Nephron (organoid): Measurements from ENCODE around the gene EMX2.

Source experiments
- H3K27ac Mint-ChIP-seq, 3 experiments: 2 replicates each; pipeline ENCODE4 v1.8.0; 2020; ENCODE audit warnings: mixed read lengths in 3 of 3, mild to moderate bottlenecking in 2 of 3, moderate library complexity in 1 of 3
- H3K27me3 Mint-ChIP-seq: 2 replicates; pipeline ENCODE4 v1.8.0; 2021; ENCODE audit warnings: low read depth, mild to moderate bottlenecking, moderate library complexity, mixed read lengths
- H3K36me3 Mint-ChIP-seq: 2 replicates; pipeline ENCODE4 v1.8.0; 2020; ENCODE audit warnings: low read depth, mixed read lengths
- H3K4me1 Mint-ChIP-seq: 2 replicates; pipeline ENCODE4 v1.8.0; 2020; ENCODE audit warnings: mixed read lengths
- H3K4me3 Mint-ChIP-seq, 3 experiments: 2 replicates each; pipeline ENCODE4 v1.8.0; 2020; ENCODE audit warnings: mild to moderate bottlenecking in 3 of 3, mixed read lengths in 3 of 3, moderate library complexity in 2 of 3
- H3K9me3 Mint-ChIP-seq: 2 replicates; pipeline ENCODE4 v1.8.0; 2020; ENCODE audit warnings: mixed read lengths
- CTCF ChIP-seq, 3 experiments: fragments of 200-600 bp; sonication (generic); IDR thresholded peaks; one replicate each; pipeline ENCODE4 v1.5.0; 2021; ENCODE audit warnings: antibody characterized with exemption in 3 of 3; ENCODE audit not compliant: unreplicated experiment in 3 of 3

Gene EMX2

GRCh38 chr10:117587036-117587435, 44.5 kb downstream of the EMX2 start:
- H3K9me3 Mint-ChIP-seq: no peaks in the 10 kb centered on the region
- no peak overlapping the region for H3K27ac Mint-ChIP-seq
- TF ChIP-seq CTCF (IDR thresholded peaks at IDR 0.05; ENCODE audit: unreplicated experiment in 3 of 3): no peak
- H3K27me3 Mint-ChIP-seq: peaks cover 20% of the 10 kb centered on the region
- H3K36me3 Mint-ChIP-seq: no peaks in the 10 kb centered on the region
- H3K4me3 Mint-ChIP-seq: no peak overlapping the region
- H3K4me1 Mint-ChIP-seq: no peaks in the 10 kb centered on the region

GRCh38 chr10:117590101-117590875, 47.7 kb downstream of the EMX2 start:
- TF ChIP-seq CTCF (IDR thresholded peaks at IDR 0.05; ENCODE audit: unreplicated experiment in 3 of 3): no peak
- Mint-ChIP-seq H3K4me3 (no peak overlapping the region), H3K9me3 (peaks cover 3% of the 10 kb centered on the region), H3K4me1 (no peaks in the 10 kb centered on the region), H3K27me3 (peaks cover 20% of the 10 kb centered on the region), H3K36me3 (no peaks in the 10 kb centered on the region), H3K27ac (no peak overlapping the region)

GRCh38 chr10:117591043-117591442, 48.5 kb downstream of the EMX2 start:
- no peak overlapping the region for H3K4me3 Mint-ChIP-seq
- H3K36me3 Mint-ChIP-seq: no peaks in the 10 kb centered on the region
- H3K4me1 Mint-ChIP-seq: no peaks in the 10 kb centered on the region
- H3K27ac Mint-ChIP-seq: no peak overlapping the region
- TF ChIP-seq CTCF (IDR thresholded peaks at IDR 0.05; ENCODE audit: unreplicated experiment in 3 of 3): no peak
- H3K9me3 Mint-ChIP-seq: peaks cover 3% of the 10 kb centered on the region
- H3K27me3 Mint-ChIP-seq: peaks cover 17% of the 10 kb centered on the region

GRCh38 chr10:117594722-117595121, 52.2 kb downstream of the EMX2 start:
- TF ChIP-seq CTCF (IDR thresholded peaks at IDR 0.05; ENCODE audit: unreplicated experiment in 3 of 3): no peak
- H3K9me3 Mint-ChIP-seq: peaks cover 3% of the 10 kb centered on the region
- peaks cover 7% of the 10 kb centered on the region for H3K27me3 Mint-ChIP-seq
- peak overlapping the region in 1 of 3 experiments; percentile 59 for H3K27ac Mint-ChIP-seq
- no peaks in the 10 kb centered on the region for H3K36me3 Mint-ChIP-seq
- H3K4me1 Mint-ChIP-seq: no peaks in the 10 kb centered on the region
- H3K4me3 Mint-ChIP-seq: no peak overlapping the region

- Mint-ChIP-seq H3K27ac (no peak overlapping the region), H3K36me3 (no peaks in the 10 kb centered on the region), H3K9me3 (peaks cover 3% of the 10 kb centered on the region), H3K4me3 (no peak overlapping the region), H3K4me1 (no peaks in the 10 kb centered on the region), H3K27me3 (no peaks in the 10 kb centered on the region)
- no peak for TF ChIP-seq CTCF (IDR thresholded peaks at IDR 0.05; ENCODE audit: unreplicated experiment in 3 of 3)
Observed at GRCh38 chr10:117596706-117597105, 54.2 kb downstream of the EMX2 start.

GRCh38 chr10:117597216-117597615, 54.7 kb downstream of the EMX2 start:
- H3K4me3 Mint-ChIP-seq: no peak overlapping the region
- no peaks in the 10 kb centered on the region for H3K36me3 Mint-ChIP-seq
- H3K27ac Mint-ChIP-seq: no peak overlapping the region
- H3K9me3 Mint-ChIP-seq: peaks cover 3% of the 10 kb centered on the region
- no peaks in the 10 kb centered on the region for H3K27me3 Mint-ChIP-seq
- TF ChIP-seq CTCF (IDR thresholded peaks at IDR 0.05; ENCODE audit: unreplicated experiment in 3 of 3): no peak
- H3K4me1 Mint-ChIP-seq: no peaks in the 10 kb centered on the region
